Lower leg skin (tissue), 3 donors: Measurements from ENCODE around the gene PCSK5.

Experiments used
- CTCF ChIP-seq, 3 donors: fragments of 450-650 bp; IDR thresholded peaks; one replicate each; pipeline ENCODE4 v1.5.1; 2016; ENCODE audit warnings: antibody characterized with exemption in 3 of 3, mild to moderate bottlenecking in 3 of 3, moderate library complexity in 2 of 3
- POLR2A ChIP-seq, 2 donors: fragments of 450-650 bp; IDR thresholded peaks; one replicate each; pipeline ENCODE4 v1.6.1; 2016 to 2017; ENCODE audit warnings: antibody characterized with exemption in 2 of 2, mild to moderate bottlenecking in 1 of 2, moderate library complexity in 1 of 2

GRCh38 chr9:75997206-75997605, 106.7 kb downstream of the PCSK5 start:
- no peak for TF ChIP-seq CTCF (IDR thresholded peaks at IDR 0.05)
- no peak for TF ChIP-seq POLR2A (IDR thresholded peaks at IDR 0.05)
